ENCODE measurements around the gene EVPL. TPM values are rescaled to one million over a fixed set of nuclear protein-coding genes. Genes with fewer than 3 reads are reported as not detected.

Gene EVPL
- total and polyA plus RNA-seq, 2 of the 13 experiments (the other 11 are each of a cell fraction or from before 2014, with no cell fraction given) = 2.1 to 8.2 TPM

- peak; percentile 92 for TF ChIP-seq ZNF407 (CRISPR knock-in tag; IDR thresholded peaks at IDR 0.05; ENCODE audit: not compliant biosample characterization)
- 0 out of 2 replicates have a peak, but pooled peaks have one; percentile 71 for TF ChIP-seq ZNF225 (CRISPR knock-in tag; IDR thresholded peaks at IDR 0.05)
- TF ChIP-seq ZNF317 (CRISPR knock-in tag; IDR thresholded peaks at IDR 0.05) = peak; percentile 17; the same call in 1 of the 2 replicates
- TF ChIP-seq RXRB (CRISPR knock-in tag; IDR thresholded peaks at IDR 0.05; ENCODE audit: borderline replicate concordance) = peak; percentile 73
- peak; percentile 90; the same call in 1 of the 2 replicates for TF ChIP-seq ZNF446 (CRISPR knock-in tag; IDR thresholded peaks at IDR 0.05)
- TF ChIP-seq ZNF598 (CRISPR knock-in tag; IDR thresholded peaks at IDR 0.05; ENCODE audit: borderline replicate concordance) = peak; percentile 85; the same call in 1 of the 2 replicates
- peak; percentile 73 for TF ChIP-seq ESRRA (CRISPR knock-in tag; IDR thresholded peaks at IDR 0.05; ENCODE audit: low read depth)
- no peak for TF ChIP-seq PCBP1 (IDR thresholded peaks at IDR 0.05; ENCODE audit: borderline replicate concordance, low read depth, low read length)
- no peak for TF ChIP-seq ZNF33A (CRISPR knock-in tag; IDR thresholded peaks at IDR 0.05; ENCODE audit: borderline replicate concordance)
- no peak for TF ChIP-seq ZNF20 (CRISPR knock-in tag; IDR thresholded peaks at IDR 0.05)
- no peak for TF ChIP-seq TCF12 (IDR thresholded peaks at IDR 0.05)
- TF ChIP-seq TCF12 (CRISPR knock-in tag; IDR thresholded peaks at IDR 0.05) = 0 out of 2 replicates have a peak, but pooled peaks have one; percentile 23
- no peak for TF ChIP-seq HOXA7 (CRISPR knock-in tag; IDR thresholded peaks at IDR 0.05)
- TF ChIP-seq ZNF296 (CRISPR knock-in tag; conservative IDR thresholded peaks at IDR 0.05) = no peak
- peak; percentile 76; the same call in 1 of the 2 replicates for TF ChIP-seq MEF2D (CRISPR knock-in tag; IDR thresholded peaks at IDR 0.05)
- peak; percentile 71; the same call in 1 of the 2 replicates for TF ChIP-seq ZBTB26 (CRISPR knock-in tag; IDR thresholded peaks at IDR 0.05; ENCODE audit: borderline replicate concordance)
- TF ChIP-seq ZNF704 (CRISPR knock-in tag; IDR thresholded peaks at IDR 0.05; ENCODE audit: borderline replicate concordance) = peak; percentile 85; the same call in 1 of the 2 replicates
- peak; percentile 69 for TF ChIP-seq ELF3 (CRISPR knock-in tag; IDR thresholded peaks at IDR 0.05)
- TF ChIP-seq ZNF678 (CRISPR knock-in tag; IDR thresholded peaks at IDR 0.05) = peak; percentile 86
These were observed 45.2 kb upstream of the EVPL start, which contains the start of gene SRP68 (continued) for GRCh38 chr17:76072148-76072858.

Data from HepG2 (cell line).